Measurements from ENCODE around the gene ESYT1. TPM values are rescaled to one million over a fixed set of nuclear protein-coding genes. Genes with fewer than 3 reads are reported as not detected.
A peak's percentile ranks its signal among the peaks of the same experiment; 100 is the strongest.

Gene ESYT1
- polyA plus RNA-seq, 1 donor from 2014 or later, result 19.6 TPM

DNA sequence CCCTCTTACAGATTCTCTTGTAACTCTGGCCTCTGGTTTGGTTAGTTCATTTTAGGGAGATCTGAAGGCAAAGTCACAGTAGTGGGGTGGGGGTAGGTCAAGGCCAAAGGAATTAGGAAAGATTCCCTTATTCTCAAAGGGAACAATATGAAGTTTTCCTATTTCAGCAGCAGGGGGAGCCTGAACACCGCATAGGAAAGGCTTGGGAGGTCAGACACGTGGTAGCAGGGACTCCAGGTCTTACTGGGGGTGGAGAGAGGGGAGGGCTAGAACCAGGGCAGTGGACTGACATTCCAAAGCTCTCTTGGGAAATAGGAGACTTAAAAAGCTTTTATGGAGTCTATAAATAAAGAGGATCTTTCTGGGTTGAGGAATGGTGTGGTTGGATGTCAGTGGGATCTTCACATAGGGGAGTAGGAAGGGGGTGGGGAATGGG is 8.7 kb upstream of the ESYT1 start:
- Histone ChIP-seq H3K9me3 (ENCODE audit: low read length) (no peaks in the 10 kb centered on the region), H3K9ac (ENCODE audit: low read length) (peak overlapping the region; percentile 91), H3K4me3 (ENCODE audit: low read length) (peak overlapping the region; percentile 69), H3K9me2 (ENCODE audit: insufficient read depth, low read length) (no peaks in the 10 kb centered on the region), H4K20me1 (ENCODE audit: insufficient read depth) (no peaks in the 10 kb centered on the region), H3K36me3 (ENCODE audit: insufficient read depth, low read length) (no peaks in the 10 kb centered on the region), H3K79me2 (replicated peaks; ENCODE audit: insufficient read depth, low read length) (peaks cover 28% of the 10 kb centered on the region), H2AFZ (ENCODE audit: low read depth, low read length) (no peak overlapping the region), H3K27me3 (ENCODE audit: insufficient read depth, low read depth, low read length) (no peaks in the 10 kb centered on the region), H3F3A (ENCODE audit: insufficient read depth, low read length, poor library complexity, severe bottlenecking) (peaks cover 6% of the 10 kb centered on the region), H3K4me2 (ENCODE audit: low read length) (peak overlapping the region; percentile 100), H3K27ac (ENCODE audit: low read length) (peak overlapping the region; percentile 93)
- TF ChIP-seq, protein P1, sequence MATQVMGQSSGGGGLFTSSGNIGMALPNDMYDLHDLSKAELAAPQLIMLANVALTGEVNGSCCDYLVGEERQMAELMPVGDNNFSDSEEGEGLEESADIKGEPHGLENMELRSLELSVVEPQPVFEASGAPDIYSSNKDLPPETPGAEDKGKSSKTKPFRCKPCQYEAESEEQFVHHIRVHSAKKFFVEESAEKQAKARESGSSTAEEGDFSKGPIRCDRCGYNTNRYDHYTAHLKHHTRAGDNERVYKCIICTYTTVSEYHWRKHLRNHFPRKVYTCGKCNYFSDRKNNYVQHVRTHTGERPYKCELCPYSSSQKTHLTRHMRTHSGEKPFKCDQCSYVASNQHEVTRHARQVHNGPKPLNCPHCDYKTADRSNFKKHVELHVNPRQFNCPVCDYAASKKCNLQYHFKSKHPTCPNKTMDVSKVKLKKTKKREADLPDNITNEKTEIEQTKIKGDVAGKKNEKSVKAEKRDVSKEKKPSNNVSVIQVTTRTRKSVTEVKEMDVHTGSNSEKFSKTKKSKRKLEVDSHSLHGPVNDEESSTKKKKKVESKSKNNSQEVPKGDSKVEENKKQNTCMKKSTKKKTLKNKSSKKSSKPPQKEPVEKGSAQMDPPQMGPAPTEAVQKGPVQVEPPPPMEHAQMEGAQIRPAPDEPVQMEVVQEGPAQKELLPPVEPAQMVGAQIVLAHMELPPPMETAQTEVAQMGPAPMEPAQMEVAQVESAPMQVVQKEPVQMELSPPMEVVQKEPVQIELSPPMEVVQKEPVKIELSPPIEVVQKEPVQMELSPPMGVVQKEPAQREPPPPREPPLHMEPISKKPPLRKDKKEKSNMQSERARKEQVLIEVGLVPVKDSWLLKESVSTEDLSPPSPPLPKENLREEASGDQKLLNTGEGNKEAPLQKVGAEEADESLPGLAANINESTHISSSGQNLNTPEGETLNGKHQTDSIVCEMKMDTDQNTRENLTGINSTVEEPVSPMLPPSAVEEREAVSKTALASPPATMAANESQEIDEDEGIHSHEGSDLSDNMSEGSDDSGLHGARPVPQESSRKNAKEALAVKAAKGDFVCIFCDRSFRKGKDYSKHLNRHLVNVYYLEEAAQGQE (IDR thresholded peaks at IDR 0.05; ENCODE audit: borderline replicate concordance), result no peak
- TF ChIP-seq SMC3 (conservative IDR thresholded peaks at IDR 0.05; ENCODE audit: poor library complexity), result peak; percentile 73
- no peak for TF ChIP-seq EZH2 (IDR thresholded peaks at IDR 0.05; ENCODE audit: borderline replicate concordance, insufficient read depth, low read length, poor library complexity, severe bottlenecking)
- peak; percentile 77 for TF ChIP-seq RAD21 (conservative IDR thresholded peaks at IDR 0.05)
- TF ChIP-seq, protein P2, sequence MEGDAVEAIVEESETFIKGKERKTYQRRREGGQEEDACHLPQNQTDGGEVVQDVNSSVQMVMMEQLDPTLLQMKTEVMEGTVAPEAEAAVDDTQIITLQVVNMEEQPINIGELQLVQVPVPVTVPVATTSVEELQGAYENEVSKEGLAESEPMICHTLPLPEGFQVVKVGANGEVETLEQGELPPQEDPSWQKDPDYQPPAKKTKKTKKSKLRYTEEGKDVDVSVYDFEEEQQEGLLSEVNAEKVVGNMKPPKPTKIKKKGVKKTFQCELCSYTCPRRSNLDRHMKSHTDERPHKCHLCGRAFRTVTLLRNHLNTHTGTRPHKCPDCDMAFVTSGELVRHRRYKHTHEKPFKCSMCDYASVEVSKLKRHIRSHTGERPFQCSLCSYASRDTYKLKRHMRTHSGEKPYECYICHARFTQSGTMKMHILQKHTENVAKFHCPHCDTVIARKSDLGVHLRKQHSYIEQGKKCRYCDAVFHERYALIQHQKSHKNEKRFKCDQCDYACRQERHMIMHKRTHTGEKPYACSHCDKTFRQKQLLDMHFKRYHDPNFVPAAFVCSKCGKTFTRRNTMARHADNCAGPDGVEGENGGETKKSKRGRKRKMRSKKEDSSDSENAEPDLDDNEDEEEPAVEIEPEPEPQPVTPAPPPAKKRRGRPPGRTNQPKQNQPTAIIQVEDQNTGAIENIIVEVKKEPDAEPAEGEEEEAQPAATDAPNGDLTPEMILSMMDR (IDR thresholded peaks at IDR 0.05; ENCODE audit: poor library complexity, severe bottlenecking), result peak; percentile 86
- no peak for TF ChIP-seq TAF1 (IDR thresholded peaks at IDR 0.05; ENCODE audit: low read depth)
- no peak for TF ChIP-seq EP300 (conservative IDR thresholded peaks at IDR 0.05; ENCODE audit: poor library complexity, severe bottlenecking)
- peak; percentile 55 for TF ChIP-seq MXI1 (conservative IDR thresholded peaks at IDR 0.05; ENCODE audit: poor library complexity, severe bottlenecking)
- TF ChIP-seq POLR2AphosphoS5 (IDR thresholded peaks at IDR 0.05), result no peak

DNA sequence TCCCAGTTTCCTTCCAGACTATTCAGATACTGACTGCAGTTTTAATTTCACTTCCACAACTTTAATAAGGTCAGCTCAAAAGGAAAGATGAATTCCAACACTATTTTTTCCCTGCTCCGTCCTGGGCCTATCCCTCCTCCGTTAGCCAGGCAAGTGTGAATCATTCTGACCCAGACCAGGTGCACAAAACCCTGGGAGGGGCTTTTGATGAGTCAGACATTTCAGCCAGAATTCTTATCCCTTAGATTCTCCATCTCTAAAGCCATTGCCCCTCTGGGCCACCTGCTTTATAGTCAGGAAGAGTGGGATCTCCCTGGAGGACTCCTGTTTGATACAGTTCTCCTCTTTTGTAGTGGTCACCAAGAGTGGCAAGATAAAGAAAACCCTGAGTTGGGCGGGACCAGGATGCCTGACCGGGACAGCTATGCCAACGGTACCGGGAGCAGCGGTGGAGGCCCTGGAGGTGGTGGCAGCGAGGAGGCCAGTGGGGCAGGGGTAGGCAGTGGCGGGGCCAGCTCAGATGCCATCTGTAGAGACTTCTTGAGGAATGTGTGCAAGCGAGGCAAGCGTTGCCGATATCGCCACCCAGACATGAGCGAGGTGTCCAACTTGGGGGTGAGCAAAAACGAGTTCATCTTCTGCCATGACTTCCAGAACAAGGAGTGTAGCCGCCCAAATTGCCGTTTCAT is 7.8 kb upstream of the ESYT1 start:
- no peak overlapping the region for H3K4me3 ChIP-seq (ENCODE audit: low read length)
- no peak overlapping the region for H3K9ac ChIP-seq (ENCODE audit: low read length)
- peaks cover 6% of the 10 kb centered on the region for H3F3A ChIP-seq (ENCODE audit: insufficient read depth, low read length, poor library complexity, severe bottlenecking)
- no peak overlapping the region for H3K4me2 ChIP-seq (ENCODE audit: low read length)
- H3K27ac ChIP-seq (ENCODE audit: low read length), result no peak overlapping the region
- TF ChIP-seq MXI1 (conservative IDR thresholded peaks at IDR 0.05; ENCODE audit: poor library complexity, severe bottlenecking) (no peak), EZH2 (IDR thresholded peaks at IDR 0.05; ENCODE audit: borderline replicate concordance, insufficient read depth, low read length, poor library complexity, severe bottlenecking) (no peak), SMC3 (conservative IDR thresholded peaks at IDR 0.05; ENCODE audit: poor library complexity) (no peak), POLR2AphosphoS5 (IDR thresholded peaks at IDR 0.05) (no peak), TAF1 (IDR thresholded peaks at IDR 0.05; ENCODE audit: low read depth) (no peak), RAD21 (conservative IDR thresholded peaks at IDR 0.05) (no peak), EP300 (conservative IDR thresholded peaks at IDR 0.05; ENCODE audit: poor library complexity, severe bottlenecking) (no peak)
- TF ChIP-seq, protein P2 (IDR thresholded peaks at IDR 0.05; ENCODE audit: poor library complexity, severe bottlenecking), result no peak
- TF ChIP-seq, protein P1 (IDR thresholded peaks at IDR 0.05; ENCODE audit: borderline replicate concordance), result no peak
- no peaks in the 10 kb centered on the region for H3K27me3 ChIP-seq (ENCODE audit: insufficient read depth, low read depth, low read length)
- H3K9me3 ChIP-seq (ENCODE audit: low read length), result no peaks in the 10 kb centered on the region
- H3K79me2 ChIP-seq (replicated peaks; ENCODE audit: insufficient read depth, low read length), result peaks cover 28% of the 10 kb centered on the region
- H3K36me3 ChIP-seq (ENCODE audit: insufficient read depth, low read length), result no peaks in the 10 kb centered on the region
- H3K9me2 ChIP-seq (ENCODE audit: insufficient read depth, low read length), result no peaks in the 10 kb centered on the region
- no peaks in the 10 kb centered on the region for H4K20me1 ChIP-seq (ENCODE audit: insufficient read depth)
- no peak overlapping the region for H2AFZ ChIP-seq (ENCODE audit: low read depth, low read length)
